ENCODE data around the gene SPACA7. TPM values are rescaled to one million over a fixed set of nuclear protein-coding genes. Genes with fewer than 3 reads are reported as not detected.

Gene SPACA7
- total and polyA plus RNA-seq, 2 of the 13 experiments (the other 11 are each of a cell fraction or from before 2014, with no cell fraction given): not detected

GRCh38 chr13:112370311-112370710 lies 5.8 kb upstream of the SPACA7 start:
- CTCF ChIA-PET (ENCODE audit: low intra/inter-chr PET ratio, low total read pairs): no interaction called here
- BruUV-seq (replicated peaks): no TSS peak
- no peak for DNase-seq (ENCODE audit: low spot score)
- TF ChIP-seq CCDC6 (CRISPR knock-in tag; IDR thresholded peaks at IDR 0.05) (no peak), THAP8 (CRISPR knock-in tag; IDR thresholded peaks at IDR 0.05; ENCODE audit: borderline replicate concordance) (no peak), JARID2 (CRISPR knock-in tag; IDR thresholded peaks at IDR 0.05; ENCODE audit: insufficient replicate concordance) (no peak), ZNF432 (CRISPR knock-in tag; IDR thresholded peaks at IDR 0.05; ENCODE audit: borderline replicate concordance) (no peak), JUND (CRISPR knock-in tag; IDR thresholded peaks at IDR 0.05) (no peak), THAP11 (CRISPR knock-in tag; IDR thresholded peaks at IDR 0.05) (no peak), SMARCC2 (IDR thresholded peaks at IDR 0.05) (no peak), SALL2 (CRISPR knock-in tag; IDR thresholded peaks at IDR 0.05) (no peak), ZNF326 (CRISPR knock-in tag; IDR thresholded peaks at IDR 0.05; ENCODE audit: borderline replicate concordance) (no peak)
- Histone ChIP-seq H3K4me3 (replicated peaks in 1 of 3; ENCODE audit: insufficient read depth in 1 of 3, low read depth in 2 of 3, low read length in 3 of 3) (no peak overlapping the region), H3K4me2 (ENCODE audit: low read depth, low read length) (no peak overlapping the region), H4K20me1 (ENCODE audit: insufficient read depth, low read length) (no peaks in the 10 kb centered on the region), H3K4me1 (ENCODE audit: insufficient read depth, low read length) (no peaks in the 10 kb centered on the region), H3K9ac (ENCODE audit: insufficient read depth, low read depth, low read length) (no peak overlapping the region), H3K27ac (ENCODE audit: extremely low read length, insufficient read depth, low read length) (no peak overlapping the region), H3K36me3 (replicated peaks in 1 of 2; ENCODE audit: control insufficient read depth in 1 of 2, insufficient read depth in 2 of 2, low read length in 2 of 2) (no peaks in the 10 kb centered on the region), H3K27me3 (ENCODE audit: control insufficient read depth in 1 of 2, insufficient read depth in 2 of 2, low read length in 2 of 2) (peaks cover 0 to 12% of the 10 kb centered on the region in 2 experiments; a peak in 3 of 5 replicates), H3K79me2 (ENCODE audit: insufficient read depth, low read length) (no peaks in the 10 kb centered on the region), H2AFZ (ENCODE audit: low read length) (no peak overlapping the region), H3K9me3 (ENCODE audit: low read length) (no peaks in the 10 kb centered on the region)
- ATAC-seq: no peak
- 19% methylated on average over 3 of the region's 3 CpGs for WGBS (ENCODE audit: low lambda C conversion rate)
- no peak for FAIRE-seq
- in situ Hi-C loops (cut with HindIII; ENCODE audit: extremely low pct_ligation_motif_present, low pct_unique_long_range_greater_than_20kb): no loop called here
- intact Hi-C loops (cut with micrococcal nuclease; ENCODE audit: unreplicated experiment): no loop called here
- POLR2A ChIA-PET: no interaction called here

- Histone ChIP-seq H4K20me1 (ENCODE audit: insufficient read depth, low read length) (no peaks in the 10 kb centered on the region), H3K79me2 (ENCODE audit: insufficient read depth, low read length) (no peaks in the 10 kb centered on the region), H3K4me1 (ENCODE audit: insufficient read depth, low read length) (no peaks in the 10 kb centered on the region), H2AFZ (ENCODE audit: low read length) (no peak overlapping the region), H3K4me2 (ENCODE audit: low read depth, low read length) (no peak overlapping the region), H3K9me3 (ENCODE audit: low read length) (no peaks in the 10 kb centered on the region), H3K27me3 (ENCODE audit: control insufficient read depth in 1 of 2, insufficient read depth in 2 of 2, low read length in 2 of 2) (peaks cover 0 to 17% of the 10 kb centered on the region in 2 experiments; a peak in 3 of 5 replicates), H3K9ac (ENCODE audit: insufficient read depth, low read depth, low read length) (no peak overlapping the region), H3K36me3 (replicated peaks in 1 of 2; ENCODE audit: control insufficient read depth in 1 of 2, insufficient read depth in 2 of 2, low read length in 2 of 2) (no peaks in the 10 kb centered on the region), H3K27ac (ENCODE audit: extremely low read length, insufficient read depth, low read length) (no peak overlapping the region), H3K4me3 (replicated peaks in 1 of 3; ENCODE audit: insufficient read depth in 1 of 3, low read depth in 2 of 3, low read length in 3 of 3) (no peak overlapping the region)
- DNase-seq (ENCODE audit: low spot score) (no peak), FAIRE-seq (no peak), ATAC-seq (no peak)
- ChIA-PET POLR2A (no interaction called here), CTCF (ENCODE audit: low intra/inter-chr PET ratio, low total read pairs) (no interaction called here)
- in situ Hi-C loops (cut with HindIII; ENCODE audit: extremely low pct_ligation_motif_present, low pct_unique_long_range_greater_than_20kb): no loop called here
- no TSS peak for BruUV-seq (replicated peaks)
- intact Hi-C loops (cut with micrococcal nuclease; ENCODE audit: unreplicated experiment): no loop called here
- no peak for TF ChIP-seq DDIT3 (CRISPR knock-in tag; IDR thresholded peaks at IDR 0.05)
- TF ChIP-seq ZNF567 (CRISPR knock-in tag; IDR thresholded peaks at IDR 0.05; ENCODE audit: borderline replicate concordance): no peak
- WGBS (ENCODE audit: low lambda C conversion rate): no CpG with 5 or more reads among the region's 10 CpGs
Observed at GRCh38 chr13:112374271-112374670, 1.9 kb upstream of the SPACA7 start.

Data from HepG2 (cell line).